PC-9 (cell line): ENCODE data around the gene DPP10.

Experiments
- EZH2 ChIP-seq: fragments of 200-600 bp; sonication (generic); IDR thresholded peaks from 2 replicates; pipeline ENCODE4 v1.8.0; 2017; ENCODE audit warnings: antibody characterized with exemption, low read depth
- TF ChIP-seq, protein P1 (sequence below): fragments of 200-600 bp; sonication (generic); conservative IDR thresholded peaks from 2 replicates; pipeline ENCODE4 v1.6.1; 2017; ENCODE audit warnings: mixed run types, antibody characterized with exemption, mild to moderate bottlenecking, moderate library complexity

DNA sequence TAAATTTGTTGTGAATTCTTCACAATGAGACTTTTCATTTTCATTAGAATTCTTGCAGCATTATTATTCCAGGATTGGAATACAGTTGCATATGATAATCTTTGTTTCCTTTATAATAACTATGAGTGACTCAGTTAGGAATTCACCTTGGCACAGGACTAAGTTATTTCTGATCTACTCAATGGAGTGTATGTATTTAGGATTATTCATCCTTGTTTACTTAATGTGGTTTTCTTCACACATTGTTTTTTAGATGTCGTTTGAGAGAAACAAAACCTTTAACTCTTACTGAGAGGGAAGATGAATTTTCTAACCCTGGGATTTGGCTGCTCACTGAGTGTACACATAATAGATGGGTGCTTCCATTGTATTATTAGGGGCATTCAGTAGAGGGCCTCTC lies 970.1 kb downstream of the DPP10 start:
- TF ChIP-seq, protein P1, sequence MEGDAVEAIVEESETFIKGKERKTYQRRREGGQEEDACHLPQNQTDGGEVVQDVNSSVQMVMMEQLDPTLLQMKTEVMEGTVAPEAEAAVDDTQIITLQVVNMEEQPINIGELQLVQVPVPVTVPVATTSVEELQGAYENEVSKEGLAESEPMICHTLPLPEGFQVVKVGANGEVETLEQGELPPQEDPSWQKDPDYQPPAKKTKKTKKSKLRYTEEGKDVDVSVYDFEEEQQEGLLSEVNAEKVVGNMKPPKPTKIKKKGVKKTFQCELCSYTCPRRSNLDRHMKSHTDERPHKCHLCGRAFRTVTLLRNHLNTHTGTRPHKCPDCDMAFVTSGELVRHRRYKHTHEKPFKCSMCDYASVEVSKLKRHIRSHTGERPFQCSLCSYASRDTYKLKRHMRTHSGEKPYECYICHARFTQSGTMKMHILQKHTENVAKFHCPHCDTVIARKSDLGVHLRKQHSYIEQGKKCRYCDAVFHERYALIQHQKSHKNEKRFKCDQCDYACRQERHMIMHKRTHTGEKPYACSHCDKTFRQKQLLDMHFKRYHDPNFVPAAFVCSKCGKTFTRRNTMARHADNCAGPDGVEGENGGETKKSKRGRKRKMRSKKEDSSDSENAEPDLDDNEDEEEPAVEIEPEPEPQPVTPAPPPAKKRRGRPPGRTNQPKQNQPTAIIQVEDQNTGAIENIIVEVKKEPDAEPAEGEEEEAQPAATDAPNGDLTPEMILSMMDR: no peak
- TF ChIP-seq EZH2: no peak
